GM18858 (cell line): ENCODE results near the gene ERFE.

Experiments
- ATAC-seq: cut with Tn5 transposase; IDR thresholded peaks from one replicate; pipeline ENCODE4 v1.9.1; 2021; ENCODE audit not compliant: unreplicated experiment

The ERFE gene

GRCh38 chr2:238155051-238155760 is 3.6 kb upstream of the ERFE start:
- ATAC-seq: no peak

- ATAC-seq: no peak
These were observed 2.7 kb upstream of the ERFE start for GRCh38 chr2:238155761-238156694.

GRCh38 chr2:238157506-238158017 is 1.2 kb upstream of the ERFE start:
- ATAC-seq: no peak

GRCh38 chr2:238158018-238158508 is 707 bp upstream of the ERFE start:
- ATAC-seq: no peak

- ATAC-seq: no peak
These were observed 335 bp downstream of the ERFE start for GRCh38 chr2:238159071-238159539.

- no peak for ATAC-seq
These were observed 963 bp downstream of the ERFE start for GRCh38 chr2:238159661-238160205.

- ATAC-seq: no peak
These were observed 1.7 kb downstream of the ERFE start for GRCh38 chr2:238160206-238161129.

- no peak for ATAC-seq
These were observed 2.7 kb downstream of the ERFE start for GRCh38 chr2:238161291-238162051.

GRCh38 chr2:238162251-238162845 is 3.6 kb downstream of the ERFE start:
- ATAC-seq: no peak

GRCh38 chr2:238162846-238163441 is 4.2 kb downstream of the ERFE start:
- ATAC-seq: no peak

GRCh38 chr2:238163481-238164198 is 4.9 kb downstream of the ERFE start:
- ATAC-seq: no peak

- ATAC-seq: no peak
These were observed 6.1 kb downstream of the ERFE start for GRCh38 chr2:238164906-238165287.

- ATAC-seq: no peak
These were observed 6.6 kb downstream of the ERFE start for GRCh38 chr2:238165288-238165921.

GRCh38 chr2:238166391-238167343 is 7.9 kb downstream of the ERFE start:
- no peak for ATAC-seq

GRCh38 chr2:238167344-238167715 is 8.6 kb downstream of the ERFE start:
- ATAC-seq: no peak

GRCh38 chr2:238167761-238168160 is 9.0 kb downstream of the ERFE start:
- no peak for ATAC-seq
